T47D (cell line): ENCODE data around the gene EXOC6.
A peak's percentile ranks its signal among the peaks of the same experiment; 100 is the strongest.

Experiments
- DNase-seq, 2 experiments: peaks; one replicate each; pipeline versions ENCODE4 v3.0.0 to v3.0.0-alpha.2; 2011 to 2012; ENCODE audit warnings: low read depth in 1 of 2, low spot score in 1 of 2
- JUND ChIP-seq: IDR thresholded peaks from 2 replicates; pipeline ENCODE4 v1.6.1; 2012; ENCODE audit warnings: low read depth
- in situ Hi-C: cut with HindIII; loops from 2 replicates; pipeline ENCODE4 v1.10.0; 2016; ENCODE audit warnings: low sequenced_read_pairs, low pct_unique_long_range_greater_than_20kb

The EXOC6 gene

DNA sequence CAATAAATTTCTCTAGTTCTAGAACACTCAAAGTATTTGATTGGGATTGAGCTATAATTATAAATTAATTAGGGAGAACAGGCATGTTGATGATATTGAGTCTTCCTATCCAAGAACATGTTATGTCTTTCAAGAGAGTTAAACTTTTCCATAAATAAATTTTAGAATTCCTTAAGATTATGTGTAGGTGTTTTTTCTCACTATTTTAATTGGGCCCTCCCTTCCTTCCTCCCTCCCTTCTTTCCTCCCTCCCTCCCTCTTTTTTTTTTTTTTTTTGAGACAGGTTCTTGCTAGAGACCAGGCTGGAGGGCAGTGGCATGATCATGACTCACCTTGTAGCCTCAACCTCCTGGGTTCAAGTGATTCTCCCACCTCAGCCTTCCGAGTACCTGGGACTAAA, 20.2 kb downstream of the EXOC6 start:
- TF ChIP-seq JUND: no peak
- in situ Hi-C loops: no loop called here
- DNase-seq: no peak

DNA sequence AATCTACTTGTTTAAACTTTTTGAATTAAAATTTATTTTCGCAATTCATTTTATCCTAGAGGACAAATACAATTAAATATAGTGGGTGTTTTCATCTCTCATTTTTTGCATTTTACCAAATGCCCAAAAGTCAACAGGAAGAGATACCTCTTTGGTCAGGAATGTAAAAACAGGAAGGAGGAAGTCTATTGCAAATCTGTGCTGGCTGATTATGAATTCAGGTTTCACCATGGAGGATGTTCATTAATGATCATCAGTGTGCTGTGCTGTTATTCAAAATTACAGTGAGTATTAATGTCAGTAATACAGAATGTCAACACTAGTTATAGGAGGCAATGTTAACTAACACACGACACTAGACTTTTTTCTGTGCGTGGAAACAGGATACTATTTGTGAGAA, 24.7 kb downstream of the EXOC6 start:
- in situ Hi-C loops: no loop called here
- TF ChIP-seq JUND: no peak
- no peak for DNase-seq

DNA sequence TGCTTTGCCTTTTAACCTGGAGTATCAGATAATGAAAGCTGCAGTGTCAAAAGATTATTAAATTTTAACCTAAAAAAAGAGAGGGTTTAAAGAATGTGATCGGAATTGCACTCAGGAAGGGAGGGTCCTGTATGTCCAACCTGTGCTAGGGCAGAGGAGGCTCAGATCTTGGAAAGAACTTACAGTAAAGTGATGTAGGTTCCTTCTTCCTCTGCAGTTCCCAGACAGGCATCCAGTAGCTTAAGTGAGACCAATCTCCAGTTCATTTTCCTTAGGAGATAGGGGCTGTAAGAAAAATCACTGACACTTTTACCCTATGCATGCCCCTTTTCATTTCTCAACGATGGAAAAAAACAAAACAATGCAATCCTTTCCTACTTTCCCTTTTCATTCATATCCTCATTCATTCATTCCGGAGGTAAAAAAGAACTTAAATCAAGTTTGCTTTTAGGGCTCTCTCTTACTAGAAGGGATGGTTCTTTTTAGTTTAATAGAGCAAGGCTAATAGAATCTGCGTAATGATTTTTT, 28.3 kb downstream of the EXOC6 start:
- no peak for DNase-seq
- in situ Hi-C loops: no loop called here
- TF ChIP-seq JUND: no peak

DNA sequence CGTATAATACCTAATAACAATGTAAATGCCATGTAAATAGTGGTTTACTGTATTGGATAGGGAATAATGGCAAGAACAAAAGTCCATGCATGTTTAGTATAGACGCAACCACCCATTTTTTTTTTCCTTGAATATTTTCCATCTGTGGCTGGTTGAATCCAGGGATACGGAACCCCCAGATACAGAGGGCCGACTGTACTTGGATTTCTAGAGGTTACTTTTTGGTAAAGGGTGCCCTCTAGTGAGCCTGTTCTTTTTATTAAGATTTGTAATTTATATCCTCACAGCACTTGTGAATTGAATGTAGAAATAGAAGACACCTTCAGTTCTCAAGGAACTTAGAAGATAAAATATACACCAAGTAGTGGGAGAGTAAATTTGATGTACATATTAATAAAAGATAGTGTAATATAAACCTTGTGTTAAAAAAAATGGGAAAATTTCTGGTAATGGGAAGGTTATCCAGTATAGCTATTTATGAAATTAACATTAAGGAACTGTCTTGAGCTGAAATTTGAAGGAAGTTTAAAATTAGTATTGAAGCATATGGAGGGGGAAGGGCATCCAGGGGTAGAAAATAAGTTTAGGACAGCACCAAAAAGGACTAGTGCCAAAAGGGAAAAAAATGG, 32.0 kb downstream of the EXOC6 start:
- no peak for TF ChIP-seq JUND
- DNase-seq: peak in 1 of 2 experiments; percentile 71
- in situ Hi-C loops: no loop called here

DNA sequence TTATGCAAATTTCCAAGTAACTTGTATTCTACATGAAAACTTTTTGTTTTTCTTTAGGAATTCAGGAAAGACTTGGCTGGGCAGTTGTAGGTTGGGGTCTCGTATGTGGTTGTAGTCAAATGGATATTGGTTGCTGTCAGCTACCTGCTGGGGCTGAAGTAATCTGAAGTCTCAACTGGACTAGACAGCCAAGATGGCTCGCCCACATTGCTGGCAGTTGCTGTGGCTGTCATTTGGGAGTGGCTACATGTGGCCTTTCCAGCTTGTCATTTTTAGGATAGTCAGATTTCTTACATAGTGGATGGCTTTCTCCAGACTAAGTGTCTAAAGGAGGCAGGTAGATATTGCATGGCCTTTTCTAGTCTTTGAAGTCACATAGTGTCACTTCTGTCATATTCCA, 32.6 kb downstream of the EXOC6 start:
- TF ChIP-seq JUND: no peak
- DNase-seq: no peak
- in situ Hi-C loops: no loop called here

DNA sequence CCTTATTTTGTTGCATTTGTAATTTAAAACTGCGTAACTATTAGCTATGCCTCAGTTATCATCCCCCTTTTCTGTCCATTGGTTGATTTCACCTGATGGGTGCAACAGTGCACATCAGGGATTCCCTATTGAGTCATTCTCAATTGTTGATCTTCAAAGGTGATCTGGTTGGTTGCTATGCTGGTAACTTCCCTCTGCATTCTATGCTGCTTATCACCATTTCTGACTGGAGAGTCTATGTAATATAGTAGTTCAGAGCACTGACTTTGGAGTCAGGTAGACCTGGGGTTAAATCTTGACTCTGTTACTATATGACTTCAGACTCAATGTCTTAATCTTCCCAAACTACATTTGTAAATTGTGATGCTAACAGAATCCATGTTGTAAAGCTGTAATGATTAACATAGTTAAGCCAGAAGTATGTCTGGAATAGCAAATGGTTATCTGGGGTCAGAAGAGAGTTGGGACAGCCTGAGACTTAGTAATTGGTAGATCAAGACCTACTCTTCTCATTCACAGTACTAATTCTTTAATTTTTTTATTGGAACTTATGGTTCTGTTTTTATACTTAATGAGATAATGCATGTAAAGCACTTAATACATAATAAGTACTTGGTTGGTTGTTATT, 38.1 kb downstream of the EXOC6 start:
- no peak for TF ChIP-seq JUND
- in situ Hi-C loops: no loop called here
- no peak for DNase-seq

DNA sequence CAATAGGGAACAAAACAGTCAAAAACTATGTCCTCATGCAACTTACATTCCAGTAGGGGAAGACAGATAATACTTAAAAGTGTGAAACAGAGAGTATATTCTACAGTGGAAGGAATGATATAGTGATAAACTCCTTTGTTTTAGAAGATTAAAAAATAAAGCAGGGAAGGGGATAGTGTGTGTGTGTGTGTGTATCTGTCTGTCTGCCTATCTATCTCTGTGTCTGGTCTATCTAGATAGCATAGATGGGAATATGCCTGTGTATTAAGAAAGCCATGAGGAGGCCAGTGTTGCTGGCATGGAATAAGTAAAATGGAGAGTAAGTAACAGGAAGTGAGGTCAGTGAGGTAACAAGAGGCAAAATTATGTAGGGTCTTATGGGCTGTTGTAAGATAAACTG, 42.2 kb downstream of the EXOC6 start:
- TF ChIP-seq JUND: no peak
- in situ Hi-C loops: no loop called here
- no peak for DNase-seq

DNA sequence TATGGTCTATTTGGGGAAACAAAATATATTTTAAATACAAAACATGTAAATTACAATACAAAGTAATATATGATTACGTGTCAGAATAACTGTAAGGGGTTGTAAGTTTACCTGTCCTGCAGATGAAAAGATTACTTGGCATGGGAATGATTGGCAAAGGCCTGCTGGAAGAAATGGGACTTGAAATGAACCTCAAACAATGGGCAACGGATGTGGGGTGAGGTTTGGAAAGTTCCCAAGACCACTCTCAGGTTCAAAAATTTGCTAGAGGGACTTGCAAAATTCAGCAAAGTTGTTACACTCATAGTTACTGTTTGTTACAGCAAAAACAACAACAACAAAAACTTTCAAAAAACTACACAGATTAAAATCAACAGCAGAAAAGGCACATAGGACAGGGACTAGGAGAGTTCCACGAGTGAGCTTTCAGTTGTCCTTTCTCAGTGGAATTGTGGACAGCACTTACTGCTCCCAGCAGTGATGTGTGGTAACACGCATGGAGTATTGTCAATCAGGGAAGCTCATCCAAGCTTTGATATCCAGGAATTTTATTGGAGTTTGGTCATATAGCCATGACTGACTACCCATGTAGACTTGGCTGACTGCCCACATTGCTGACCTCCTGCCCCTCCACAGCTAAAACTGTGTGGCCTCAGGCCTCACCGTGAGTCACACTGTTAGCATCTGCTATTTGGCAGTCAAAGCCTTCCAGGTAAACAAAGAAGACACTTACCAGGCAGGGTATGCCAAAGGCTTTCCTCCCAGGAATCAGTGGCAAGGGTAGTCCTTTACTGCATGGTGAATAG, 43.8 kb downstream of the EXOC6 start:
- in situ Hi-C loops: no loop called here
- DNase-seq: peak in 1 of 2 experiments; percentile 89
- TF ChIP-seq JUND: peak; percentile 90

DNA sequence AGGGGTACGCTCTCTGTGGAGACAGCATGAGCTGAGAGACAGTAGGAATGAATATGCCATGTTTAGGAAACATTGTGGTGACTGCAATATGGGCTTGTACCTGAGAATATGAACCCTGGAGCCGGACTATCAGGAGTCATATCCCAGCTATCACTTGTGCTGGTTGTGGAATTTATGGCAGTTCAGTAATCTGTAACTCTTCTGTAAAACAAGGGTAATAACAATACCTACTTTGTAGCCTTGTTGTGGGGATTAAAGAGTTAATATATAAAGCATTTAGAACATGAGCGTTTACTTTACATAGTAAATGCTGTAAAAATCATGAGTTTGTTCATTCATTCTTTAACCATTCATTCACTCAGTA, 44.4 kb downstream of the EXOC6 start:
- DNase-seq: no peak
- in situ Hi-C loops: no loop called here
- no peak for TF ChIP-seq JUND

DNA sequence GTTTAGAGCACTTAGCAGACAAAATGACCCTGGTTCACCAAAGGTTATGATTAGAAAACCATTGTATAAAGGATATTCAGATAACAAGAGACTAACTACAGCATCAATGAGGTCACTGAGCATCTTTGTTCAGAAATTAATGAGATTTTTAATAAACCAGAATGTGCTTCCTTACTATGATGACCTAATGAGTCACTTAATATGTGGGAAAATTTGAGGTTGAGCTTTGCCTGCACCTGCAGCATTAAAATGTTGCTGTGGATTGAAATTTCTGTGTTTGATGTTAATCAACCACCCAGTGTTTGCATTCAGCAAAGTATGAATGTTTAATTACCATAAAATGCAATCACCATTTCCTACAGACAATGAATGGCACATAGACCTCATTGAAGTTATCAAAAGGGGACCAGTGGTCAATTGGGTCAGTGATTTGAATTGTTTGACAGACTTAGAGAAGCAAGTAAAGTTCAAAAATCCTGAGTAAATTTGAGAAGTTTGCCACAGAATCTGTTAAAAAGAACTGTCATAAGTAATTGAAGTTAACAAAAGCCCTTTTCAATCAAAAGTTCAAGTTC, 45.8 kb downstream of the EXOC6 start:
- no peak for TF ChIP-seq JUND
- in situ Hi-C loops: no loop called here
- no peak for DNase-seq

DNA sequence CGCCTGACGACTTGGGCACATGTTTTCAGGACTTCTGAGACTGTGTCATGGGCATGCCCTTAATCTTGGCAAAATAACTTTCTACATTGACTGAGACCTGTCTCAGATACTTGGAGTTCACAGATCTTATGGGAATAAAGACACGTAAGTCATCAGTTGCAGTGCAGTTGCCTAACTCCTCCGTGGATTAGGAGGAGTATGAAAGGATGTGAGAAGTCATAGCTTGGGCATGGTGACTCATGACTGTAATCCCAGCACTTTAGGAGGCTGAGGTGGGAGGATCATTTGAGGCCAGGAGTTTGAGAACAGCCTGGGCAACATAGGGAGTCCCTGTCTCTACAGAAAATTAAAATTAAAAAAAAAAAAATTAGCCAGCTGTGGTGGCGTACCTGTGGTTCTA, 49.6 kb downstream of the EXOC6 start:
- in situ Hi-C loops: no loop called here
- no peak for DNase-seq

DNA sequence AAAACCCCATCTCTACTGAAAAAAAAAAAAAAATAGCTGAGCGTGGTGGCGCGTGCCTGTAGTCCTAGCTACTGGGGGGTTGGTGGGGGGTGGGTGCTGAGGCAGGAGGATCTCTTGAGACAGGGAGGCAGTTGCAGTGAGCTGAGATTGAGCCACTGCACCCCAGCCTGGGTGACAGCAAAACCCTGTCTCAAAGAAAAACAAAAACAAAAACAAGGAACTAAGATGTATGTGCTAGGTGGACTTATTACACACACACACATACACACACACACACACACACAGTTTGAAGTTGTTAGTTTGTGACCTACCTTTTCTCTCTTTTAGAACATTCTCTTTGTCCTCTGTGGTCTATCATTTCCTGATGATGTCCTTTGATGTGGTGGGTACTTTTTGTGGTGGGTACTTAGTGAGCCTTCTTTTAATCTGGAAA, 53.5 kb downstream of the EXOC6 start:
- DNase-seq: no peak
- TF ChIP-seq JUND: no peak
- in situ Hi-C loops: no loop called here

More for the DNA sequence above, 49.6 kb downstream of the EXOC6 start:
- no peak for TF ChIP-seq JUND

DNA sequence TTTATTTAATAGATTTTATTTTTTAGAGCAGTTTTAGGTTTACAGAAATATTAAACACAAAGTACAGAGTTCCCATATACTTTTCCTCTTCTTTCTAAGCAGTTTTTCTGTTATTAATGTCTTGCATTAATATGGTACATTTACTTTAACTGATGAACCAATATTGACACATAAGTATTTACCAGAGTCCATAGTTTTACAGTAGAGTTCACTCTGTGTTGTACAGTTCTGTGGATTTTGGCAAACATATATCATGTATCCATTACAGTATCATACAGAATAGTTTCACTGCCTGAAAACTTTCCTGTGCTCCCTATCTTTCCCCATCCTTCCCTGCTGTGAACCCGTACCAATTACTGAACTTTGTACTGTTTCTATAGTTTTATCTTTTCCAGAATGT, 55.3 kb downstream of the EXOC6 start:
- no peak for TF ChIP-seq JUND
- in situ Hi-C loops: no loop called here
- no peak for DNase-seq
